Activated CD8-positive, alpha-beta T cell treated with anti-CD3 and anti-CD28 coated beads, Interleukin-2, amount 10 ng/mL, durations not matched to agents 7 days and 5 days (primary cell): Measurements from ENCODE around the gene ZFP92. TPM values are rescaled to one million over a fixed set of nuclear protein-coding genes. Genes with fewer than 3 reads are reported as not detected.
A peak's percentile ranks its signal among the peaks of the same experiment; 100 is the strongest.
"Not testable (repeated sequence)": the region's sequence is repeated elsewhere in the genome, so short reads cannot be mapped to it uniquely, and the experiment has no call there.

Source experiments
- ATAC-seq: fragments of 150-1000 bp; cut with Tn5 transposase; one replicate; pipeline ENCODE4 v1.10.0; 2021; ENCODE audit warnings: moderate library complexity
- CTCF ChIA-PET: fragments of 350-600 bp; sonication (Branson Sonifier 250); formaldehyde crosslinking; loops from one replicate; lab custom pipeline; 2021; ENCODE audit warnings: antibody characterized with exemption; lab: Charles Lee
- POLR2A ChIA-PET: fragments of 350-600 bp; sonication (Branson Sonifier 250); formaldehyde crosslinking; loops from one replicate; lab custom pipeline; 2021; ENCODE audit warnings: antibody characterized with exemption; lab: Charles Lee
- DNase-seq: peaks from one replicate; pipeline ENCODE4 v3.0.0-alpha.2; 2020
- H3K27ac Mint-ChIP-seq: one replicate; pipeline ENCODE4 v1.8.0; 2021; ENCODE audit warnings: mild to moderate bottlenecking, mixed read lengths
- H3K27me3 Mint-ChIP-seq: one replicate; pipeline ENCODE4 v1.8.0; 2021; ENCODE audit warnings: low read depth, mixed read lengths
- H3K36me3 Mint-ChIP-seq: one replicate; pipeline ENCODE4 v1.8.0; 2021; ENCODE audit warnings: low read depth, mixed read lengths
- H3K4me1 Mint-ChIP-seq: one replicate; pipeline ENCODE4 v1.8.0; 2021; ENCODE audit warnings: low read depth, mixed read lengths
- H3K4me3 Mint-ChIP-seq: one replicate; pipeline ENCODE4 v1.8.0; 2021; ENCODE audit warnings: mild to moderate bottlenecking, mixed read lengths
- H3K9me3 Mint-ChIP-seq: one replicate; pipeline ENCODE4 v1.8.0; 2022; ENCODE audit warnings: mixed read lengths; ENCODE audit not compliant: insufficient read depth
- total RNA-seq, 2 experiments: library from RNA; stranded (reverse); gene quantifications; one replicate each; pipeline ENCODE4 v1.2.3, GENCODE V29; 2021

The ZFP92 gene
- total RNA-seq, 2 experiments from 2014 or later = 1.5 to 1.6 TPM

DNA sequence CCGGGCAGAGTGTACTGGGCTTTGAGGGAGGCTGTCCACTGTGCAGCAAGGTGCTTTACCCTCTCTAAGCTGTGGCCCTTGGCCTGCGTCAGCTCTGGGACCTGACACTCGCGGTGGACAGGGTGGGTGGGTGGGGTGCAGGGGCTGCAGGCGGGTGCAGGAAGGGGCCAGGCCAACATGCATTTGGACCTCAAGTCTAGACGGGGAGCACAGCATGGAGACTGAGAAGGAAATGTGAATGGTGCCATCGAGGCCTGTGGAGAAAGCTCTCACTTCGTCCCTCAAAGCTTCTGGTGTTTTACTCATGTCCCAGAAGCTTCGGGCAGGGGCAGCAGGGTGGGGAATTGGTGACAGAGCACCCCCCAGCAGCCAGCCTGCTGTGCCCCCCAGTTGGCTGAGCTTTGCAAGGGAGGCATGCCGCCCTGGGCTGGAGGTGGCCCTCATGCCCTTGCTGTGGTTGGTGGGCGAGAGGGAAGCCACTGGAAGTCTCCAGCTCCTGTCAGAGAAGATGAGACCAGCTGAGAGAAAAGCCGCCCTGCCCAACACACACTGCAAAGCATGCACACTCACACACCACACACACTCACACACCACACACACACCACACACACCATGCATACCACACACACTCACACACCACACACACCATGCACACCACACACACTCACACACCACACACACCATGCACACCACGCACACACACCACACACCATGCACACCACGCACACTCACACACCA lies 22.4 kb upstream of the ZFP92 start:
- Mint-ChIP-seq H3K4me3 (no peak overlapping the region), H3K36me3 (no peaks in the 10 kb centered on the region), H3K9me3 (no peaks in the 10 kb centered on the region), H3K27me3 (peaks cover 2% of the 10 kb centered on the region), H3K4me1 (no peaks in the 10 kb centered on the region), H3K27ac (no peak overlapping the region)
- ATAC-seq = peak; percentile 30
- ChIA-PET CTCF (no interaction called here), POLR2A (no interaction called here)
- DNase-seq = no peak

DNA sequence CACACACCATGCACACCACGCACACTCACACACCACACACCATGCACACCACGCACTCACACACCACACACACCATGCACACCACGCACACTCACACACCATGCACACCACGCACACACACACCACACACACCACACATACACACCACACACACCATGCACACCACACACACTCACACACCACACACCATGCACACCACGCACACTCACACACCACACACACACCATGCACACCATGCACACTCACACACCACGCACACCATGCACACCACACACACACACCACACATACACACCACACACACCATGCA lies 21.9 kb upstream of the ZFP92 start:
- H3K9me3 Mint-ChIP-seq, CTCF ChIA-PET: not testable (repeated sequence)

GRCh38 chrX:153392642-153393321 lies 18.5 kb upstream of the ZFP92 start:
- ChIA-PET CTCF (interaction anchor here (1.1 to 1.2 kb wide), 2 partner anchors 10 to 451 kb away, joined by 3 to 4 read pairs; no protein-coding TSS in a partner anchor), POLR2A (no interaction called here)
- Mint-ChIP-seq H3K27ac (no peak overlapping the region), H3K36me3 (no peaks in the 10 kb centered on the region), H3K4me3 (no peak overlapping the region), H3K27me3 (no peaks in the 10 kb centered on the region), H3K9me3 (no peaks in the 10 kb centered on the region), H3K4me1 (peaks cover 4% of the 10 kb centered on the region)
- DNase-seq (no peak), ATAC-seq (no peak)

More for the DNA sequence above, 21.9 kb upstream of the ZFP92 start:
- H3K27ac Mint-ChIP-seq, POLR2A ChIA-PET, ATAC-seq, H3K27me3 Mint-ChIP-seq, H3K36me3 Mint-ChIP-seq, H3K4me1 Mint-ChIP-seq, DNase-seq, H3K4me3 Mint-ChIP-seq: not testable (repeated sequence)

DNA sequence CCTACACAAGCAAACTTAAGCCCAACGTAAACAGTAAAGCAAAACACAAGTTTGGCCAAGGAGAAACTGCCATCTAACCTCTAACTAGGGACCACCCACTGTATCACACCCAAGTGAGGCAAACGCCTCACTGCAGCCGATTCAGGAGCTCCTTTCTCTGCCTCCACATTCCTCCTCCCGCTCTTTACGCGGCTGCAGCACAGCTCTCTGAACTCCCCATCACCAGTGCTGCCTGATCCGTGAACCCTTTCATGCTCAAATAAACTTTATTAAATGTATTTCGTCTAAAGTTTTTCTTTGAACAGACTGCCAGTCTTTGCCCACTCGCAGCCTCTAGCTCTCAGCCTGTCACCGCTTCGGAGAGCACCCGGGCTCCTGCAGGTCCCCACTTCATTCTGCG lies 16.7 kb upstream of the ZFP92 start:
- POLR2A ChIA-PET = no interaction called here
- no peak for DNase-seq
- Mint-ChIP-seq H3K36me3 (no peaks in the 10 kb centered on the region), H3K9me3 (no peaks in the 10 kb centered on the region), H3K4me3 (no peak overlapping the region), H3K27me3 (no peaks in the 10 kb centered on the region), H3K4me1 (peaks cover 6% of the 10 kb centered on the region), H3K27ac (no peak overlapping the region)
- no peak for ATAC-seq
- CTCF ChIA-PET = no interaction called here

- DNase-seq (no peak), ATAC-seq (no peak)
- H3K4me1 Mint-ChIP-seq = peaks cover 11% of the 10 kb centered on the region
- no peak overlapping the region for H3K27ac Mint-ChIP-seq
- ChIA-PET CTCF (no interaction called here), POLR2A (no interaction called here)
- H3K27me3 Mint-ChIP-seq = no peaks in the 10 kb centered on the region
- H3K36me3 Mint-ChIP-seq = no peaks in the 10 kb centered on the region
- H3K4me3 Mint-ChIP-seq = no peak overlapping the region
- no peaks in the 10 kb centered on the region for H3K9me3 Mint-ChIP-seq
Observed at GRCh38 chrX:153395613-153396319, 15.5 kb upstream of the ZFP92 start.

DNA sequence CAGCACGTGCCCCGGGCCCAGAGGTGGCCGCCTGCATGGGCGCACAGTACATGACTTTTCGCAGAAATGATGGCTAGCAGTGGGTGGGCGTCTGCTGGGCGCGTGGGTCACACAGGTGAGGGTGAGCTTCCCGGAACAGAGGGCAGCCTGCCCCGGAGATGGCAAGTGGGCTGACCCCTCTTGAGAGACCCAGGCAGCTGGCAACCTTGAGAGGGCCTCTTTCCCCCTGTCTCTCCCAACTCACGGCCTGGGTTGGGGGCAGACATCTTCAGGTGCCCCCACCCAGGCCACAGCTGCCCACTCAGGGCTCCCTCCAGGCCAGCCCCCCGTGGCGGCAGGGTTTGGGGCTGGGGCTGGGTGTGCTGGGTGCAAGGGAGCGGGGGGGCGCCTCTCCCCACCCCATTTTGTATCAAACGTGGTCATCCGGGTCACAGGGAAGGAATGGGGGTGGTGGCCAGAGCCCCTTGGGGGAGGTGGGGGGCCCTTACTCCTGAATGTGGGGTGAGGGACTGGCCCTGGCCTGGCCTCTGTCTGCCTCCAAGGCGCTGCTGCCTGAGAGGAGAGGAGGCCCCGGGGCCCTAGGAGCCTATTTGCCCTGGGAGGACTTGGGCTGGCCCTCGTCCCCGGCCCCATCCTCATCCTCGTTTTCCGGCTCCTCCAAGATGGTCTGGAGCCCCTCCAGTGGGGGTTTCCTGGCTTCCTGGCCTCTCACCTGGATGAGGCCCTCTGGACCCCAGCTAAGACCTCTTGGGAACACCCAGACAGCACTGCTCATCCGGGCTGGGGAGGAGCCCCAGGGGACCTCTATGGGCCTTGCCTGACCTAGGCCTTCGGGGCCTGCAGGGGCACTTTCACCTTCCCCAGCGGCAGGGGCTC lies 14.7 kb upstream of the ZFP92 start:
- H3K27ac Mint-ChIP-seq = no peak overlapping the region
- no peak overlapping the region for H3K4me3 Mint-ChIP-seq
- no peaks in the 10 kb centered on the region for H3K36me3 Mint-ChIP-seq
- POLR2A ChIA-PET = no interaction called here
- no peaks in the 10 kb centered on the region for H3K9me3 Mint-ChIP-seq
- CTCF ChIA-PET = no interaction called here
- ATAC-seq (no peak), DNase-seq (no peak)
- no peaks in the 10 kb centered on the region for H3K27me3 Mint-ChIP-seq
- peaks cover 11% of the 10 kb centered on the region for H3K4me1 Mint-ChIP-seq

- H3K4me3 Mint-ChIP-seq = no peak overlapping the region
- CTCF ChIA-PET = no interaction called here
- no peak for ATAC-seq
- peaks cover 11% of the 10 kb centered on the region for H3K4me1 Mint-ChIP-seq
- no peaks in the 10 kb centered on the region for H3K36me3 Mint-ChIP-seq
- no peak for DNase-seq
- POLR2A ChIA-PET = no interaction called here
- H3K27me3 Mint-ChIP-seq = no peaks in the 10 kb centered on the region
- no peak overlapping the region for H3K27ac Mint-ChIP-seq
- no peaks in the 10 kb centered on the region for H3K9me3 Mint-ChIP-seq
Observed at GRCh38 chrX:153397256-153397960, 13.9 kb upstream of the ZFP92 start.

DNA sequence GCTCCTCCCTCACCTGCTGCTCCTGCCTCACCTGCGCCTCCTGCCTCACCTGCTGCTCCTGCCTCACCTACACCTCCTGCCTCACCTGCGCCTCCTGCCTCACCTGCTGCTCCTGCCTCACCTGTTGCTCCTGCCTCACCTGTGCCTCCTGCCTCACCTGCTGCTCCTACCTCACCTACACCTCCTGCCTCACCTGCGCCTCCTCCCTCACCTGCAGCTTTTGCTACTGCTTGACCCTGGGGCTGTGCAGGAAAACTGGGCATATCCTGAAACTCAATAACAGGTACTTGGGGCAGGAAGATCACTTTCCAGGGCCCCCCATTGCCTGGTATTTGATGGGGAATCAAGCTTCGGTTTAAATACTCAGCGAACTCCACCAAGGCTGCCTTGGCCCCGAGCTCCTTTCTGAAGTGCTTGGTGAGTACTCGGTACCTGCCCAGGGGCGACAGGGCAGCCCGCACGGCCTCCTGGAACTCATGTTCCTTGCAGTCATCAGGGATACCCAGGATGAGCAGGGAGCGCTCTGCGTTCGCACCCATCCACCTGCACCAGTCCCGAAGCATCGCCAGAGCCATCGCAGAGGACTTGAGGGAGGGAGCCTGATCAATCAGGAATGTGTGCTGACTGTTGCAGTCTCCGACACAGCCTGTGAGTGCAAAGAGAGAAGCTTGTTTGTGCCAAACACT lies 12.9 kb upstream of the ZFP92 start:
- Mint-ChIP-seq H3K36me3 (no peaks in the 10 kb centered on the region), H3K4me3 (no peak overlapping the region), H3K9me3 (no peaks in the 10 kb centered on the region), H3K27ac (no peak overlapping the region), H3K4me1 (peaks cover 11% of the 10 kb centered on the region), H3K27me3 (peaks cover 5% of the 10 kb centered on the region)
- ChIA-PET POLR2A (no interaction called here), CTCF (no interaction called here)
- ATAC-seq = no peak
- DNase-seq = no peak

DNA sequence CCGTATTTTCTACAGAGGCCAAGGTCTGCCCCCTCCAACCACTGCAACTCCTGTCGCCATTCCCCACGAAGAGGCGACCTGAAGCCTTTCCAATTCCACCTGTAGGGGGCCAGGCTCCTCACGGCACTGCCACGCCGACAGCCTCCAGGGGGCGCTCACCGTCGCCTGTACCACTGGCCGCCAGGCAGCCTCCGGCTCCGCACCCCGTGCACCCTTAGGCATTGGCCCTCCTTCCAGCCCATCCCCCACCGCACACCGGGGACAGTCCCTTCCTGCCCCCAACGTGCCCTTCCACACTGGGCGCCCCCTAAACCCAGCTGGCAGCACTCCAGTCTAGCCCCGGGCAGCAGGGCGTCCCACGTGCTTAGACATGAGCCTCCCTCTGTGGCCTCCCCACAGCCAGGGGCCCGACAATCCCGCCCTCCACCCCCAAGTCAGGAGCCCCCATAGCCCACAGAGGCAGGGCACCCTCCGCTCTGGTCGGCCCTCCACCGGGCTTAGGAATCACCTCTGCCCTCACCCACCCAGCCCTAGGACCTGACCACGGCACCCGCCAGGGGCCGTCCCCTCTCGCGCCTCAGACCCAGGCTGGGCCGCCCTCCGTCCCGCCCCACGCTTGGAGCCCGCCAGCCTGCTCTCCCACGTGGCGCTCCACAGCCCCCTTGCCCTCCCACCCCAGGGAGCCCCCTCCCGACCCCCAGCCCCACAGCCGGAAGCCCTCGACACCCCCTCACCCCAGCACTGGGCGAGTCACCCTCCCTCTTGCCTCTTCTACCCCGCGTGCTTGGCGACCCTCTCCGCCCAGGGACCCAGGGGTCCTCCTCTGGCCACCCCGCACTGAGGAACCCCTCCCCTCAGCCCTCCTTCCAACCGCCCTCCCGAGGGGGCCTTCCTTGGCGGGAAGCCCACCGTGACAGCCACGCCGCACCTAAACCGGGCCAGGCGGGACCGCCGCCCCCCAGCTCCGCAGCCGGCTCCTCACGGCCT lies 10.8 kb upstream of the ZFP92 start:
- Mint-ChIP-seq H3K9me3 (no peaks in the 10 kb centered on the region), H3K4me3 (no peak overlapping the region), H3K27me3 (peaks cover 5% of the 10 kb centered on the region), H3K27ac (no peak overlapping the region), H3K4me1 (peaks cover 9% of the 10 kb centered on the region), H3K36me3 (no peaks in the 10 kb centered on the region)
- CTCF ChIA-PET = interaction anchor here (1.0 kb wide), 1 partner anchor 70 kb away, joined by 3 read pairs; the partner anchor contains the start of gene HAUS7
- DNase-seq = peak; percentile 58
- ATAC-seq = peak; percentile 58
- POLR2A ChIA-PET = no interaction called here

- no peaks in the 10 kb centered on the region for H3K9me3 Mint-ChIP-seq
- CTCF ChIA-PET = no interaction called here
- H3K27ac Mint-ChIP-seq = no peak within 1 kb of the TSS
- no peaks in the 10 kb centered on the region for H3K36me3 Mint-ChIP-seq
- POLR2A ChIA-PET = no interaction called here
- peaks cover 5% of the 10 kb centered on the region for H3K27me3 Mint-ChIP-seq
- no peak for DNase-seq
- no peak for ATAC-seq
- no peak within 1 kb of the TSS for H3K4me3 Mint-ChIP-seq
- peaks cover 6% of the 10 kb centered on the region for H3K4me1 Mint-ChIP-seq
Observed at GRCh38 chrX:153401133-153401764, 10.0 kb upstream of the ZFP92 start, which contains the start of gene PNMA6E. TSS of gene PNMA6E (minus strand) at chrX:153401350. CDS start at chrX:153398849, 2,501 bp downstream.
